ENCODE results near the gene MUCL3. TPM values are rescaled to one million over a fixed set of nuclear protein-coding genes. Genes with fewer than 3 reads are reported as not detected.

MUCL3 gene
- not detected for total RNA-seq

- POLR2A ChIA-PET = no interaction called here
- Mint-ChIP-seq H3K36me3 (ENCODE audit: low read depth) (no peaks in the 10 kb centered on the region), H3K27ac (no peak within 1 kb of the TSS), H3K4me3 (no peak within 1 kb of the TSS), H3K4me1 (no peaks in the 10 kb centered on the region), H3K9me3 (ENCODE audit: low read depth) (no peaks in the 10 kb centered on the region), H3K27me3 (peaks cover 24% of the 10 kb centered on the region)
- intact Hi-C loops (cut with DNase I, micrococcal nuclease) = no loop called here
- CTCF ChIA-PET = interaction anchor here (1.5 kb wide), 1 partner anchor 8 kb away, joined by 3 read pairs; no protein-coding TSS in a partner anchor
- ATAC-seq (no peak), DNase-seq (no peak)
These were observed at the start of gene MUCL3 for GRCh38 chr6:30940361-30940986. TSS of gene MUCL3 (plus strand) at chr6:30940973. CDS start at chr6:30941000, 27 bp downstream.

- ChIA-PET POLR2A (no interaction called here), CTCF (interaction anchor here (1.6 kb wide), 1 partner anchor 196 kb away, joined by 7 read pairs; no protein-coding TSS in a partner anchor)
- Mint-ChIP-seq H3K4me1 (peaks cover 2% of the 10 kb centered on the region), H3K36me3 (ENCODE audit: low read depth) (peaks cover 5% of the 10 kb centered on the region), H3K9me3 (ENCODE audit: low read depth) (no peaks in the 10 kb centered on the region), H3K4me3 (no peak overlapping the region), H3K27me3 (no peaks in the 10 kb centered on the region), H3K27ac (no peak overlapping the region)
- ATAC-seq (no peak), DNase-seq (no peak)
- intact Hi-C loops (cut with DNase I, micrococcal nuclease) = no loop called here
These were observed 49.4 kb upstream of the MUCL3 start for GRCh38 chr6:30891450-30891723.

GRCh38 chr6:30891816-30892538, 48.8 kb upstream of the MUCL3 start:
- DNase-seq (no peak), ATAC-seq (no peak)
- no peaks in the 10 kb centered on the region for H3K4me1 Mint-ChIP-seq
- no peaks in the 10 kb centered on the region for H3K9me3 Mint-ChIP-seq (ENCODE audit: low read depth)
- CTCF ChIA-PET = no interaction called here
- H3K36me3 Mint-ChIP-seq (ENCODE audit: low read depth) = peaks cover 5% of the 10 kb centered on the region
- H3K27ac Mint-ChIP-seq = no peak overlapping the region
- POLR2A ChIA-PET = no interaction called here
- no peaks in the 10 kb centered on the region for H3K27me3 Mint-ChIP-seq
- intact Hi-C loops (cut with DNase I, micrococcal nuclease) = no loop called here
- no peak overlapping the region for H3K4me3 Mint-ChIP-seq

- DNase-seq = no peak
- CTCF ChIA-PET = interaction anchor here (0.7 kb wide), 1 partner anchor 45 kb away, joined by 3 read pairs; no protein-coding TSS in a partner anchor
- no peaks in the 10 kb centered on the region for H3K27me3 Mint-ChIP-seq
- no peak overlapping the region for H3K27ac Mint-ChIP-seq
- ATAC-seq = no peak
- H3K4me1 Mint-ChIP-seq = no peaks in the 10 kb centered on the region
- POLR2A ChIA-PET = no interaction called here
- peaks cover 5% of the 10 kb centered on the region for H3K36me3 Mint-ChIP-seq (ENCODE audit: low read depth)
- intact Hi-C loops (cut with DNase I, micrococcal nuclease) = no loop called here
- H3K9me3 Mint-ChIP-seq (ENCODE audit: low read depth) = no peaks in the 10 kb centered on the region
- no peak overlapping the region for H3K4me3 Mint-ChIP-seq
These were observed 47.7 kb upstream of the MUCL3 start for GRCh38 chr6:30893001-30893591.

- DNase-seq (no peak), ATAC-seq (no peak)
- Mint-ChIP-seq H3K4me3 (no peak overlapping the region), H3K4me1 (no peaks in the 10 kb centered on the region), H3K27ac (no peak overlapping the region), H3K36me3 (ENCODE audit: low read depth) (peaks cover 5% of the 10 kb centered on the region), H3K27me3 (no peaks in the 10 kb centered on the region), H3K9me3 (ENCODE audit: low read depth) (no peaks in the 10 kb centered on the region)
- intact Hi-C loops (cut with DNase I, micrococcal nuclease) = no loop called here
- ChIA-PET POLR2A (no interaction called here), CTCF (interaction anchor here (0.6 kb wide), 1 partner anchor 176 kb away, joined by 3 read pairs; no protein-coding TSS in a partner anchor)
These were observed 47.1 kb upstream of the MUCL3 start for GRCh38 chr6:30893666-30894065.

- ChIA-PET CTCF (no interaction called here), POLR2A (interaction anchor here (0.6 kb wide), 1 partner anchor 680 kb away, joined by 8 read pairs; no protein-coding TSS in a partner anchor)
- no peak for ATAC-seq
- no peak overlapping the region for H3K27ac Mint-ChIP-seq
- DNase-seq = no peak
- peaks cover 5% of the 10 kb centered on the region for H3K36me3 Mint-ChIP-seq (ENCODE audit: low read depth)
- H3K9me3 Mint-ChIP-seq (ENCODE audit: low read depth) = no peaks in the 10 kb centered on the region
- H3K4me3 Mint-ChIP-seq = no peak overlapping the region
- no peaks in the 10 kb centered on the region for H3K4me1 Mint-ChIP-seq
- H3K27me3 Mint-ChIP-seq = no peaks in the 10 kb centered on the region
- intact Hi-C loops (cut with DNase I, micrococcal nuclease) = no loop called here
These were observed 46.4 kb upstream of the MUCL3 start for GRCh38 chr6:30894381-30894780.

- intact Hi-C loops (cut with DNase I, micrococcal nuclease) = no loop called here
- H3K27ac Mint-ChIP-seq = no peak overlapping the region
- DNase-seq (no peak), ATAC-seq (no peak)
- no peak overlapping the region for H3K4me3 Mint-ChIP-seq
- H3K36me3 Mint-ChIP-seq (ENCODE audit: low read depth) = peaks cover 5% of the 10 kb centered on the region
- CTCF ChIA-PET = interaction anchor here (1.5 kb wide), 1 partner anchor 65 kb away, joined by 3 read pairs; no protein-coding TSS in a partner anchor
- no peaks in the 10 kb centered on the region for H3K27me3 Mint-ChIP-seq
- POLR2A ChIA-PET = interaction anchor here (1.2 kb wide), 1 partner anchor 13 kb away, joined by 3 read pairs; no protein-coding TSS in a partner anchor
- H3K4me1 Mint-ChIP-seq = no peaks in the 10 kb centered on the region
- H3K9me3 Mint-ChIP-seq (ENCODE audit: low read depth) = no peaks in the 10 kb centered on the region
These were observed 45.8 kb upstream of the MUCL3 start for GRCh38 chr6:30894935-30895334.

- Mint-ChIP-seq H3K9me3 (ENCODE audit: low read depth) (no peaks in the 10 kb centered on the region), H3K36me3 (ENCODE audit: low read depth) (peaks cover 8% of the 10 kb centered on the region), H3K4me1 (no peaks in the 10 kb centered on the region), H3K27me3 (no peaks in the 10 kb centered on the region), H3K27ac (no peak overlapping the region), H3K4me3 (no peak overlapping the region)
- ATAC-seq (no peak), DNase-seq (no peak)
- POLR2A ChIA-PET = interaction anchor here (1.2 kb wide), 1 partner anchor 13 kb away, joined by 3 read pairs; no protein-coding TSS in a partner anchor
- CTCF ChIA-PET = interaction anchor here (0.7 to 1.5 kb wide), 2 partner anchors 9 to 65 kb away, joined by 3 read pairs; no protein-coding TSS in a partner anchor
- intact Hi-C loops (cut with DNase I, micrococcal nuclease) = no loop called here
These were observed 45.4 kb upstream of the MUCL3 start for GRCh38 chr6:30895343-30895742.

GRCh38 chr6:30896541-30896940, 44.2 kb upstream of the MUCL3 start:
- H3K27me3 Mint-ChIP-seq = no peaks in the 10 kb centered on the region
- no peak for DNase-seq
- CTCF ChIA-PET = interaction anchor here (1.5 kb wide), 1 partner anchor 66 kb away, joined by 3 read pairs; no protein-coding TSS in a partner anchor
- H3K4me3 Mint-ChIP-seq = no peak overlapping the region
- intact Hi-C loops (cut with DNase I, micrococcal nuclease) = no loop called here
- no peak for ATAC-seq
- H3K27ac Mint-ChIP-seq = no peak overlapping the region
- POLR2A ChIA-PET = interaction anchor here (0.5 kb wide), 1 partner anchor 10 kb away, joined by 10 read pairs; no protein-coding TSS in a partner anchor
- H3K9me3 Mint-ChIP-seq (ENCODE audit: low read depth) = no peaks in the 10 kb centered on the region
- H3K36me3 Mint-ChIP-seq (ENCODE audit: low read depth) = peaks cover 8% of the 10 kb centered on the region
- H3K4me1 Mint-ChIP-seq = peaks cover 3% of the 10 kb centered on the region

GRCh38 chr6:30897882-30898281, 42.9 kb upstream of the MUCL3 start:
- Mint-ChIP-seq H3K27ac (no peak overlapping the region), H3K4me3 (no peak overlapping the region), H3K27me3 (no peaks in the 10 kb centered on the region), H3K9me3 (ENCODE audit: low read depth) (no peaks in the 10 kb centered on the region), H3K36me3 (ENCODE audit: low read depth) (peaks cover 8% of the 10 kb centered on the region), H3K4me1 (peaks cover 3% of the 10 kb centered on the region)
- intact Hi-C loops (cut with DNase I, micrococcal nuclease) = no loop called here
- ATAC-seq (no peak), DNase-seq (no peak)
- ChIA-PET POLR2A (no interaction called here), CTCF (no interaction called here)

GRCh38 chr6:30898750-30899360, 41.9 kb upstream of the MUCL3 start:
- CTCF ChIA-PET = interaction anchor here (0.6 to 1.7 kb wide), 4 partner anchors 11 to 188 kb away, joined by 3 to 4 read pairs (median 4); no protein-coding TSS in a partner anchor
- POLR2A ChIA-PET = interaction anchor here (0.6 kb wide), 1 partner anchor 448 kb away, joined by 3 read pairs; no protein-coding TSS in a partner anchor

More at GRCh38 chr6:30898750-30899360, 41.9 kb upstream of the MUCL3 start:
- no peaks in the 10 kb centered on the region for H3K9me3 Mint-ChIP-seq (ENCODE audit: low read depth)
- peaks cover 3% of the 10 kb centered on the region for H3K4me1 Mint-ChIP-seq
- DNase-seq (no peak), ATAC-seq (no peak)
- H3K36me3 Mint-ChIP-seq (ENCODE audit: low read depth) = peaks cover 8% of the 10 kb centered on the region
- H3K27ac Mint-ChIP-seq = no peak overlapping the region
- H3K27me3 Mint-ChIP-seq = no peaks in the 10 kb centered on the region
- intact Hi-C loops (cut with DNase I, micrococcal nuclease) = no loop called here
- H3K4me3 Mint-ChIP-seq = no peak overlapping the region

All from activated CD4-positive, alpha-beta T cell treated with anti-CD3 and anti-CD28 coated beads for 36 hours (primary cell).